Stimulated activated memory B cell treated with anti-CD40 and anti-IgM and Interleukin-4, amounts not matched to agents 10 μg/mL and 1 μg/mL and 100 μg/mL, for 72 hours (primary cell): ENCODE results near the gene SETD2.
"Not testable (repeated sequence)": the region's sequence is repeated elsewhere in the genome, so short reads cannot be mapped to it uniquely, and the experiment has no call there.

Experiments
- ATAC-seq: fragments of 150-1000 bp; cut with Tn5 transposase; 2 replicates; pipeline ENCODE4 v1.10.0; 2021
- H3K27ac Mint-ChIP-seq: one replicate; pipeline ENCODE4 v1.8.0; 2022; ENCODE audit warnings: mild to moderate bottlenecking, mixed read lengths
- H3K27me3 Mint-ChIP-seq: one replicate; pipeline ENCODE4 v1.8.0; 2022; ENCODE audit warnings: mixed read lengths
- H3K36me3 Mint-ChIP-seq: one replicate; pipeline ENCODE4 v1.8.0; 2022; ENCODE audit warnings: mixed read lengths
- H3K4me1 Mint-ChIP-seq: one replicate; pipeline ENCODE4 v1.8.0; 2022; ENCODE audit warnings: mixed read lengths
- H3K4me3 Mint-ChIP-seq: one replicate; pipeline ENCODE4 v1.8.0; 2022; ENCODE audit warnings: mild to moderate bottlenecking, moderate library complexity, mixed read lengths
- H3K9me3 Mint-ChIP-seq: one replicate; pipeline ENCODE4 v1.8.0; 2022; ENCODE audit warnings: mixed read lengths

The SETD2 gene

GRCh38 chr3:47092090-47092489 lies 71.8 kb downstream of the SETD2 start:
- H3K27me3 Mint-ChIP-seq = no peaks in the 10 kb centered on the region
- ATAC-seq = no peak
- H3K36me3 Mint-ChIP-seq = peaks cover 44% of the 10 kb centered on the region
- H3K27ac Mint-ChIP-seq = no peak overlapping the region
- H3K9me3 Mint-ChIP-seq = no peaks in the 10 kb centered on the region
- H3K4me1 Mint-ChIP-seq = peaks cover 5% of the 10 kb centered on the region
- no peak overlapping the region for H3K4me3 Mint-ChIP-seq

GRCh38 chr3:47089630-47090029 lies 74.3 kb downstream of the SETD2 start:
- Mint-ChIP-seq H3K4me3 (no peak overlapping the region), H3K36me3 (peaks cover 48% of the 10 kb centered on the region), H3K4me1 (peaks cover 6% of the 10 kb centered on the region), H3K27me3 (no peaks in the 10 kb centered on the region), H3K9me3 (no peaks in the 10 kb centered on the region), H3K27ac (no peak overlapping the region)
- no peak for ATAC-seq

- Mint-ChIP-seq H3K9me3 (no peaks in the 10 kb centered on the region), H3K27me3 (no peaks in the 10 kb centered on the region), H3K4me3 (no peak overlapping the region), H3K4me1 (peaks cover 29% of the 10 kb centered on the region), H3K27ac (no peak overlapping the region), H3K36me3 (peaks cover 69% of the 10 kb centered on the region)
- no peak for ATAC-seq
Measured at GRCh38 chr3:47086071-47086470, 77.8 kb downstream of the SETD2 start.

- peaks cover 78% of the 10 kb centered on the region for H3K36me3 Mint-ChIP-seq
- no peaks in the 10 kb centered on the region for H3K27me3 Mint-ChIP-seq
- ATAC-seq = peak; percentile 60
- H3K4me1 Mint-ChIP-seq = peaks cover 29% of the 10 kb centered on the region
- H3K9me3 Mint-ChIP-seq = no peaks in the 10 kb centered on the region
- no peak overlapping the region for H3K4me3 Mint-ChIP-seq
- peak overlapping the region; percentile 53 for H3K27ac Mint-ChIP-seq
Measured at GRCh38 chr3:47083786-47084185, 80.1 kb downstream of the SETD2 start.

GRCh38 chr3:47082519-47082918 lies 81.4 kb downstream of the SETD2 start:
- Mint-ChIP-seq H3K4me1 (peaks cover 29% of the 10 kb centered on the region), H3K36me3 (peaks cover 74% of the 10 kb centered on the region), H3K27me3 (no peaks in the 10 kb centered on the region), H3K27ac (peak overlapping the region; percentile 65), H3K9me3 (no peaks in the 10 kb centered on the region), H3K4me3 (no peak overlapping the region)
- ATAC-seq = peak; percentile 64

- no peak overlapping the region for H3K4me3 Mint-ChIP-seq
- H3K27ac Mint-ChIP-seq = no peak overlapping the region
- no peaks in the 10 kb centered on the region for H3K27me3 Mint-ChIP-seq
- peaks cover 68% of the 10 kb centered on the region for H3K36me3 Mint-ChIP-seq
- H3K9me3 Mint-ChIP-seq = no peaks in the 10 kb centered on the region
- peaks cover 34% of the 10 kb centered on the region for H3K4me1 Mint-ChIP-seq
- no peak for ATAC-seq
Measured at GRCh38 chr3:47079432-47079831, 84.5 kb downstream of the SETD2 start.

GRCh38 chr3:47073685-47074084 lies 90.2 kb downstream of the SETD2 start:
- Mint-ChIP-seq H3K4me3 (no peak overlapping the region), H3K4me1 (peaks cover 24% of the 10 kb centered on the region), H3K36me3 (peaks cover 40% of the 10 kb centered on the region), H3K27ac (peak overlapping the region; percentile 16), H3K27me3 (no peaks in the 10 kb centered on the region), H3K9me3 (no peaks in the 10 kb centered on the region)
- ATAC-seq = no peak

GRCh38 chr3:47070770-47071169 lies 93.1 kb downstream of the SETD2 start:
- Mint-ChIP-seq H3K4me3 (no peak overlapping the region), H3K9me3 (no peaks in the 10 kb centered on the region), H3K4me1 (peaks cover 19% of the 10 kb centered on the region), H3K27ac (no peak overlapping the region), H3K27me3 (no peaks in the 10 kb centered on the region), H3K36me3 (peaks cover 19% of the 10 kb centered on the region)
- no peak for ATAC-seq

GRCh38 chr3:47066259-47066658 lies 97.7 kb downstream of the SETD2 start:
- not testable (repeated sequence) for H3K27ac Mint-ChIP-seq, H3K4me3 Mint-ChIP-seq, H3K27me3 Mint-ChIP-seq, H3K9me3 Mint-ChIP-seq, ATAC-seq, H3K4me1 Mint-ChIP-seq
- H3K36me3 Mint-ChIP-seq = peaks cover 30% of the 10 kb centered on the region

- Mint-ChIP-seq H3K4me1 (peaks cover 8% of the 10 kb centered on the region), H3K36me3 (peaks cover 35% of the 10 kb centered on the region), H3K9me3 (no peaks in the 10 kb centered on the region), H3K4me3 (no peak overlapping the region), H3K27me3 (no peaks in the 10 kb centered on the region), H3K27ac (no peak overlapping the region)
- ATAC-seq = no peak
Measured at GRCh38 chr3:47065681-47066080, 98.2 kb downstream of the SETD2 start.

GRCh38 chr3:47065058-47065457 lies 98.9 kb downstream of the SETD2 start:
- peaks cover 37% of the 10 kb centered on the region for H3K36me3 Mint-ChIP-seq
- no peaks in the 10 kb centered on the region for H3K9me3 Mint-ChIP-seq
- no peak overlapping the region for H3K27ac Mint-ChIP-seq
- no peak overlapping the region for H3K4me3 Mint-ChIP-seq
- no peak for ATAC-seq
- H3K27me3 Mint-ChIP-seq = no peaks in the 10 kb centered on the region
- peaks cover 8% of the 10 kb centered on the region for H3K4me1 Mint-ChIP-seq

GRCh38 chr3:47057212-47057671 lies 106.7 kb downstream of the SETD2 start:
- Mint-ChIP-seq H3K27me3 (no peaks in the 10 kb centered on the region), H3K4me3 (no peak overlapping the region), H3K36me3 (peaks cover 61% of the 10 kb centered on the region), H3K4me1 (peaks cover 17% of the 10 kb centered on the region), H3K9me3 (no peaks in the 10 kb centered on the region), H3K27ac (no peak overlapping the region)
- ATAC-seq = no peak

- Mint-ChIP-seq H3K9me3 (no peaks in the 10 kb centered on the region), H3K4me3 (no peak overlapping the region), H3K4me1 (peaks cover 11% of the 10 kb centered on the region), H3K27me3 (no peaks in the 10 kb centered on the region), H3K36me3 (peaks cover 55% of the 10 kb centered on the region), H3K27ac (no peak overlapping the region)
- ATAC-seq = no peak
Measured at GRCh38 chr3:47056705-47057104, 107.2 kb downstream of the SETD2 start.

GRCh38 chr3:47054412-47054811 lies 109.5 kb downstream of the SETD2 start:
- Mint-ChIP-seq H3K9me3 (no peaks in the 10 kb centered on the region), H3K27ac (no peak overlapping the region), H3K27me3 (no peaks in the 10 kb centered on the region), H3K36me3 (peaks cover 46% of the 10 kb centered on the region), H3K4me3 (no peak overlapping the region), H3K4me1 (peaks cover 16% of the 10 kb centered on the region)
- no peak for ATAC-seq

GRCh38 chr3:47047673-47048072 lies 116.2 kb downstream of the SETD2 start:
- Mint-ChIP-seq H3K9me3 (no peaks in the 10 kb centered on the region), H3K4me1 (peaks cover 12% of the 10 kb centered on the region), H3K36me3 (peaks cover 25% of the 10 kb centered on the region), H3K27me3 (no peaks in the 10 kb centered on the region), H3K27ac (no peak overlapping the region), H3K4me3 (no peak overlapping the region)
- no peak for ATAC-seq

- H3K36me3 Mint-ChIP-seq = peaks cover 31% of the 10 kb centered on the region
Measured at GRCh38 chr3:47047069-47047468, 116.8 kb downstream of the SETD2 start.

More at GRCh38 chr3:47047069-47047468, 116.8 kb downstream of the SETD2 start:
- H3K27ac Mint-ChIP-seq = peak overlapping the region; percentile 14
- peaks cover 12% of the 10 kb centered on the region for H3K4me1 Mint-ChIP-seq
- H3K27me3 Mint-ChIP-seq = no peaks in the 10 kb centered on the region
- no peak for ATAC-seq
- no peaks in the 10 kb centered on the region for H3K9me3 Mint-ChIP-seq
- H3K4me3 Mint-ChIP-seq = no peak overlapping the region
